ENCODE measurements around the gene PIBF1.

GRCh38 chr13:72842991-72843390 lies 61.1 kb downstream of the PIBF1 start:
- no peak for TF ChIP-seq ZNF274 (IDR thresholded peaks at IDR 0.05; ENCODE audit: low read depth, low read length)
- no peak for TF ChIP-seq YY1 (IDR thresholded peaks at IDR 0.05; ENCODE audit: insufficient read depth, insufficient read length)
- TF ChIP-seq SUZ12 (IDR thresholded peaks at IDR 0.05; ENCODE audit: extremely low read depth, insufficient read depth, insufficient read length): no peak
